IPS-18a (cell line): Measurements from ENCODE around the gene USP22.

Source experiments
- H3K27ac ChIP-seq: one replicate; pipeline ENCODE4 v1.5.1; 2013; ENCODE audit warnings: low read length
- H3K27me3 ChIP-seq: one replicate; pipeline ENCODE4 v1.6.1; 2013; ENCODE audit warnings: mild to moderate bottlenecking, low read length; ENCODE audit not compliant: control insufficient read depth, insufficient read depth
- H3K36me3 ChIP-seq: one replicate; pipeline ENCODE4 v1.6.1; 2013; ENCODE audit warnings: low read depth, low read length; ENCODE audit not compliant: control insufficient read depth
- H3K4me1 ChIP-seq: one replicate; pipeline ENCODE4 v1.6.1; 2013; ENCODE audit warnings: low read depth, low read length; ENCODE audit not compliant: control insufficient read depth
- H3K4me3 ChIP-seq: one replicate; pipeline ENCODE4 v1.5.1; 2013; ENCODE audit warnings: low read length
- H3K9ac ChIP-seq: one replicate; pipeline ENCODE4 v1.6.1; 2013; ENCODE audit warnings: mild to moderate bottlenecking, low read length, moderate library complexity
- H3K9me3 ChIP-seq: one replicate; pipeline ENCODE4 v1.6.1; 2013; ENCODE audit warnings: low read depth, low read length; ENCODE audit not compliant: control insufficient read depth

Gene USP22

GRCh38 chr17:20952183-20952582, 90.6 kb downstream of the USP22 start:
- Histone ChIP-seq H3K9me3 (no peaks in the 10 kb centered on the region), H3K27me3 (no peaks in the 10 kb centered on the region), H3K4me1 (no peaks in the 10 kb centered on the region), H3K9ac (no peak overlapping the region), H3K36me3 (peaks cover 4% of the 10 kb centered on the region), H3K4me3 (no peak overlapping the region), H3K27ac (no peak overlapping the region)
